ENCODE data around the gene FOXF1. TPM values are rescaled to one million over a fixed set of nuclear protein-coding genes. Genes with fewer than 3 reads are reported as not detected.

FOXF1 gene
- total and polyA plus RNA-seq, 12 donors = 0.08 to 0.38 (median 0.22) TPM; not detected in 2

DNA sequence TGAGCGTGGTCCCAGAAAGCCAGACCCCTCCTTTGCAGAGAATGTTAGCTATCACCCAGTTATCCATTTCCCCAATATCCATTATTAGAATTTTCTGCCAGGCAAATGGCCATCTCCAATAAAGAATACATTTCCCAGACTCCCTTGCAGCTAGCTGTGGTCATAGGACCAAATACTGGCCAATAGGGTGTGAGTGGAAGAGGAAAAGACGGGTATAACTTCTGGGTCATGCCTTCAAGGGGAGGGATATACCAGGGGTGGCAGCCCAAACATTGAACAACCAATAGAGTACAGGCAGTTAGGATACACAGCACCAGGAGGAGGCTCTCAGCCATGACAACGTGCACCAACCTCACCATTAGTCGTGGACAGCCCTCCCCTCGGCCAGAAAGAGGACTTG is 26.1 kb upstream of the FOXF1 start:
- H3K9me3 ChIP-seq = peaks cover 0 to 19% (median 9%) of the 10 kb centered on the region in 11 donors
- DNase-seq = no peak
- whole genome bisulfite sequencing, 2 donors = 70 to 73% methylated on average over 5 of the region's 5 CpGs
- intact Hi-C loops (cut with DNase I) = no loop called here
- H3K4me3 ChIP-seq = no peak overlapping the region
- TF ChIP-seq, protein P1, sequence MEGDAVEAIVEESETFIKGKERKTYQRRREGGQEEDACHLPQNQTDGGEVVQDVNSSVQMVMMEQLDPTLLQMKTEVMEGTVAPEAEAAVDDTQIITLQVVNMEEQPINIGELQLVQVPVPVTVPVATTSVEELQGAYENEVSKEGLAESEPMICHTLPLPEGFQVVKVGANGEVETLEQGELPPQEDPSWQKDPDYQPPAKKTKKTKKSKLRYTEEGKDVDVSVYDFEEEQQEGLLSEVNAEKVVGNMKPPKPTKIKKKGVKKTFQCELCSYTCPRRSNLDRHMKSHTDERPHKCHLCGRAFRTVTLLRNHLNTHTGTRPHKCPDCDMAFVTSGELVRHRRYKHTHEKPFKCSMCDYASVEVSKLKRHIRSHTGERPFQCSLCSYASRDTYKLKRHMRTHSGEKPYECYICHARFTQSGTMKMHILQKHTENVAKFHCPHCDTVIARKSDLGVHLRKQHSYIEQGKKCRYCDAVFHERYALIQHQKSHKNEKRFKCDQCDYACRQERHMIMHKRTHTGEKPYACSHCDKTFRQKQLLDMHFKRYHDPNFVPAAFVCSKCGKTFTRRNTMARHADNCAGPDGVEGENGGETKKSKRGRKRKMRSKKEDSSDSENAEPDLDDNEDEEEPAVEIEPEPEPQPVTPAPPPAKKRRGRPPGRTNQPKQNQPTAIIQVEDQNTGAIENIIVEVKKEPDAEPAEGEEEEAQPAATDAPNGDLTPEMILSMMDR (IDR thresholded peaks at IDR 0.05) = no peak
- peaks cover 0 to 93% (median 87%) of the 10 kb centered on the region in 7 donors for H3K27me3 ChIP-seq
- H3K27ac ChIP-seq = no peak overlapping the region
- ATAC-seq = no peak
- no peaks in the 10 kb centered on the region for H3K36me3 ChIP-seq
- no peaks in the 10 kb centered on the region for H3K4me1 ChIP-seq

DNA sequence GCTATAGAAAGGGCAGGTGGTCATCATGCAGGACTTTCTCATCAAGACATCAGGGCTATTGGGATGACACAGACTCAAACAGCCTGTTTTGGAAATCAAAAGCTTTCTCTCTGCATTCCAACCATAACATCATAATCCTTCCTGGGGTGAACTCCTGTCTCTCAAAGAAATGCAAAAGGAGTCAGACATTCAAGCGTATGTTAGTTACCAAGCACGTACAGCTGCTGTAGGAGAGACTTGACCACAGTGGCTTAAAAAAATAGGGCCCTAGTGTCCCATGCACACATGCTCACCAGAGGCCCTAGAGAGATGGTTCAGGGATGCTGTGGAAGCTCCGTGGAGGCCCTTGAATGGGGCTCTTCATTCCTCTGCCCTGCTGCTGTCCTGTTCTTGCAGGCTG is 24.6 kb upstream of the FOXF1 start:
- no peaks in the 10 kb centered on the region for H3K36me3 ChIP-seq
- H3K27ac ChIP-seq = no peak overlapping the region
- intact Hi-C loops (cut with DNase I) = no loop called here
- ATAC-seq (no peak), DNase-seq (no peak)
- no peaks in the 10 kb centered on the region for H3K4me1 ChIP-seq
- TF ChIP-seq, protein P1 (IDR thresholded peaks at IDR 0.05) = no peak
- H3K27me3 ChIP-seq = peaks cover 2 to 96% (median 89%) of the 10 kb centered on the region in 7 donors
- peaks cover 0 to 19% (median 9%) of the 10 kb centered on the region in 11 donors for H3K9me3 ChIP-seq
- no peak overlapping the region for H3K4me3 ChIP-seq
- whole genome bisulfite sequencing, 2 donors = 59 to 62% methylated on average over 3 of the region's 3 CpGs

DNA sequence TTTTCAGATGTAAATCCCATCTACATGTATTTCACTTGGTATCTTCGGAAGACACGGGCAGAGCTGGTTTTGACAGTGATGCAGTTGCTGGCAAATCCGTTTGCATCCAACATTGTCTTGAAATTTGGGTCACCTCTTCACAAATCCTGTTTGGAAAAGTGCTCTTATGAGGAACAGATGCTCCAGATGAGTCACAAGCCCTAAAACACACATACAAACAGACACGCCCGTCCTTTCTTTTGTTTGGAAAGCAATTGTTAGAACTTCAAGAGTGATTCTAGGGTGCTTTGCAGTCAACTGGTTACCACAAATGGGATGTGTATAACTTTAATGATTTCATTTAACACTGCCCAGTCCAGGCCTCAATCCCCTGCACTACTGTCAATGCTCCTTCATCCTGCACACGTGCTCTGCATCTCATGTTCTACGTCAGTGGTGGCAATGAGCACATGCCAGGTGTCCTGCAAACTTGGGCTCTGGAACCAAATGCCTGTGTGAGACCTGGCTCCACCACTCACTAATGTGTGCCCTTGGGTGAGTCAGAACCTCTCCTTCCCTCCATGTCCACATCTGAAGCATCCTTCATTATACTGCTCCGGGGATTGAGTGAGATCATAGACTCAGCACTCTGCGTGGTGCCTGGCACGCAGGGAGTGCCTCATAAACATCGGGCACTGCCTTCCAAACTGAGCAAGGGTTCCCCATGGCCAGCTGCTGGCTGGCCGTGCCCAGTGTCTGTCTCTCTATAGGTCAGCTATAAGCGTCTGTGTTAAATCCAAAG is 19.3 kb upstream of the FOXF1 start:
- TF ChIP-seq, protein P1 (IDR thresholded peaks at IDR 0.05) = no peak
- Histone ChIP-seq H3K4me3 (no peak overlapping the region), H3K9me3 (no peaks in the 10 kb centered on the region), H3K4me1 (no peaks in the 10 kb centered on the region), H3K27ac (no peak overlapping the region), H3K27me3 (peaks cover 30 to 100% (median 99%) of the 10 kb centered on the region in 7 donors), H3K36me3 (no peaks in the 10 kb centered on the region)
- ATAC-seq (no peak), DNase-seq (no peak)
- WGBS, 2 donors = 75 to 80% methylated on average over 13 of the region's 13 CpGs
- intact Hi-C loops (cut with DNase I) = no loop called here

DNA sequence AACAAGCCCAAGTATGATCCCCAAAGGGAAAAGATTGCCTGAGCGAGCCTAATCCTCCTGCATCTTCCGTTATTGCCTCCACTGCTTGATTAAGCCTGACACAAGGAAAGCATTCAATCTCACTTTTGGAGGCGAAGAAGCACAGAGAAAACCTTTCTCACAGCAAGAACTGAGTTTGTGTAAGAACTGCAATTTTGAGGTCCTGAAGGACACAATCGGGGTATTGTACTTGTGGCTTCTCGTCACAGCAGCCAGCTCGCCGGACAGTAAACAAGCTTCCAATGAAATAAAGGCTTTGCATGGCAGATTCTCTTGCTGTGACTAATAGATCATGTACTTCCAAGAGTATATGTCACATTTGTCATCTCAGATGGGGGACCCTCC is 18.7 kb upstream of the FOXF1 start:
- TF ChIP-seq, protein P1 (IDR thresholded peaks at IDR 0.05) = no peak
- H3K36me3 ChIP-seq = no peaks in the 10 kb centered on the region
- ATAC-seq (no peak), DNase-seq (no peak)
- peaks cover 36 to 100% (median 99%) of the 10 kb centered on the region in 7 donors for H3K27me3 ChIP-seq
- no peaks in the 10 kb centered on the region for H3K9me3 ChIP-seq
- H3K4me3 ChIP-seq = no peak overlapping the region
- 73 to 78% methylated on average over 7 of the region's 7 CpGs for WGBS, 2 donors
- intact Hi-C loops (cut with DNase I) = no loop called here
- H3K4me1 ChIP-seq = peaks cover 0 to 6% (median 4%) of the 10 kb centered on the region in 9 donors
- H3K27ac ChIP-seq = no peak overlapping the region
